HG03159 (cell line): Measurements from ENCODE around the gene UBE2QL1.

Experiments
- ATAC-seq: cut with Tn5 transposase; IDR thresholded peaks from one replicate; pipeline ENCODE4 v1.9.1; 2021; ENCODE audit warnings: mild to moderate bottlenecking, moderate library complexity; ENCODE audit not compliant: unreplicated experiment

The UBE2QL1 gene

GRCh38 chr5:6448622-6449464 lies at the start of gene UBE2QL1:
Gene UBE2QL1 (plus strand): TSS chr5:6448859. CDS start chr5:6448894, 35 bp downstream.
- ATAC-seq, result no peak

GRCh38 chr5:6399980-6400910 lies 48.4 kb upstream of the UBE2QL1 start:
- ATAC-seq, result no peak

- ATAC-seq, result no peak
Measured at GRCh38 chr5:6401410-6401809, 47.2 kb upstream of the UBE2QL1 start.

GRCh38 chr5:6402939-6403338 lies 45.7 kb upstream of the UBE2QL1 start:
- no peak for ATAC-seq

- ATAC-seq, result no peak
Measured at GRCh38 chr5:6403416-6403815, 45.2 kb upstream of the UBE2QL1 start.

- peak; percentile 50 for ATAC-seq
Measured at GRCh38 chr5:6404129-6404528, 44.5 kb upstream of the UBE2QL1 start.

- no peak for ATAC-seq
Measured at GRCh38 chr5:6405591-6405990, 43.1 kb upstream of the UBE2QL1 start.

GRCh38 chr5:6407558-6408259 lies 41.0 kb upstream of the UBE2QL1 start:
- no peak for ATAC-seq

- ATAC-seq, result no peak
Measured at GRCh38 chr5:6408260-6408596, 40.4 kb upstream of the UBE2QL1 start.

- no peak for ATAC-seq
Measured at GRCh38 chr5:6408627-6409446, 39.8 kb upstream of the UBE2QL1 start.

- no peak for ATAC-seq
Measured at GRCh38 chr5:6410421-6410820, 38.2 kb upstream of the UBE2QL1 start.

- ATAC-seq, result no peak
Measured at GRCh38 chr5:6411141-6411540, 37.5 kb upstream of the UBE2QL1 start.

- no peak for ATAC-seq
Measured at GRCh38 chr5:6412811-6413210, 35.8 kb upstream of the UBE2QL1 start.

- ATAC-seq, result no peak
Measured at GRCh38 chr5:6417657-6418056, 31.0 kb upstream of the UBE2QL1 start.

GRCh38 chr5:6418679-6419276 lies 29.9 kb upstream of the UBE2QL1 start:
- no peak for ATAC-seq

- ATAC-seq, result no peak
Measured at GRCh38 chr5:6419340-6419852, 29.3 kb upstream of the UBE2QL1 start.

- no peak for ATAC-seq
Measured at GRCh38 chr5:6423327-6424109, 25.1 kb upstream of the UBE2QL1 start.

GRCh38 chr5:6424110-6424659 lies 24.5 kb upstream of the UBE2QL1 start:
- no peak for ATAC-seq

- ATAC-seq, result no peak
Measured at GRCh38 chr5:6424700-6425099, 24.0 kb upstream of the UBE2QL1 start.
